ENCODE data around the gene CREG2. TPM values are rescaled to one million over a fixed set of nuclear protein-coding genes. Genes with fewer than 3 reads are reported as not detected.

The CREG2 gene
- total RNA-seq, 3 donors from 2014 or later (not counting 1 experiment from before 2014, with no cell fraction given), result not detected

GRCh38 chr2:101311696-101312017 lies 75.6 kb downstream of the CREG2 start:
- no peaks in the 10 kb centered on the region for H3K36me3 Mint-ChIP-seq
- Histone ChIP-seq H3K27me3 (ENCODE audit: control insufficient read depth, insufficient read depth, low read length) (no peaks in the 10 kb centered on the region), H3K4me1 (ENCODE audit: control insufficient read depth, insufficient read depth, low read length) (peaks cover 37% of the 10 kb centered on the region), H3K9me3 (ENCODE audit: control insufficient read depth, insufficient read depth, low read length) (no peaks in the 10 kb centered on the region), H3K4me3 (ENCODE audit: low read length) (no peak overlapping the region), H3K36me3 (ENCODE audit: control insufficient read depth, insufficient read depth, low read length) (no peaks in the 10 kb centered on the region), H3K27ac (ENCODE audit: low read length) (peak overlapping the region; percentile 44)
- H3K27ac Mint-ChIP-seq, result peak overlapping the region; percentile 90 to 98
- DNase-seq (no peak), ATAC-seq (no peak)
- intact Hi-C loops (cut with micrococcal nuclease), result no loop called here
- peaks cover 51 to 53% of the 10 kb centered on the region in 2 donors for H3K4me1 Mint-ChIP-seq
- WGBS (ENCODE audit: insufficient coverage), result 13% methylated on average over 2 of the region's 3 CpGs
- H3K4me3 Mint-ChIP-seq, result peak overlapping the region; percentile 77
- no peak for TF ChIP-seq CTCF (IDR thresholded peaks at IDR 0.05)
- H3K9me3 Mint-ChIP-seq, result no peaks in the 10 kb centered on the region
- H3K27me3 Mint-ChIP-seq (ENCODE audit: low read depth in 2 of 2), result no peaks in the 10 kb centered on the region

GRCh38 chr2:101310834-101311695 lies 76.2 kb downstream of the CREG2 start:
- H3K4me3 Mint-ChIP-seq, result peak overlapping the region; percentile 77
- H3K4me1 Mint-ChIP-seq, result peaks cover 57 to 59% of the 10 kb centered on the region in 2 donors
- Histone ChIP-seq H3K27ac (ENCODE audit: low read length) (peak overlapping the region; percentile 44), H3K27me3 (ENCODE audit: control insufficient read depth, insufficient read depth, low read length) (no peaks in the 10 kb centered on the region), H3K4me1 (ENCODE audit: control insufficient read depth, insufficient read depth, low read length) (peaks cover 41% of the 10 kb centered on the region), H3K4me3 (ENCODE audit: low read length) (no peak overlapping the region), H3K36me3 (ENCODE audit: control insufficient read depth, insufficient read depth, low read length) (peaks cover 2% of the 10 kb centered on the region), H3K9me3 (ENCODE audit: control insufficient read depth, insufficient read depth, low read length) (no peaks in the 10 kb centered on the region)
- DNase-seq, result peak in 1 of 2 donors; percentile 67
- no peaks in the 10 kb centered on the region for H3K27me3 Mint-ChIP-seq (ENCODE audit: low read depth in 2 of 2)
- peak overlapping the region; percentile 90 to 98 for H3K27ac Mint-ChIP-seq
- WGBS (ENCODE audit: insufficient coverage), result 56% methylated on average over 3 of the region's 7 CpGs
- TF ChIP-seq CTCF (IDR thresholded peaks at IDR 0.05), result no peak
- H3K9me3 Mint-ChIP-seq, result no peaks in the 10 kb centered on the region
- intact Hi-C loops (cut with micrococcal nuclease), result no loop called here
- ATAC-seq, result no peak
- no peaks in the 10 kb centered on the region for H3K36me3 Mint-ChIP-seq

- Histone ChIP-seq H3K36me3 (ENCODE audit: control insufficient read depth, insufficient read depth, low read length) (peaks cover 4% of the 10 kb centered on the region), H3K27ac (ENCODE audit: low read length) (peak overlapping the region; percentile 44), H3K27me3 (ENCODE audit: control insufficient read depth, insufficient read depth, low read length) (no peaks in the 10 kb centered on the region), H3K4me3 (ENCODE audit: low read length) (no peak overlapping the region), H3K9me3 (ENCODE audit: control insufficient read depth, insufficient read depth, low read length) (no peaks in the 10 kb centered on the region), H3K4me1 (ENCODE audit: control insufficient read depth, insufficient read depth, low read length) (peaks cover 46% of the 10 kb centered on the region)
- H3K27ac Mint-ChIP-seq, result peak overlapping the region; percentile 90 to 98
- peak overlapping the region; percentile 61 for H3K4me3 Mint-ChIP-seq
- no peaks in the 10 kb centered on the region for H3K36me3 Mint-ChIP-seq
- intact Hi-C loops (cut with micrococcal nuclease), result no loop called here
- H3K27me3 Mint-ChIP-seq (ENCODE audit: low read depth in 2 of 2), result no peaks in the 10 kb centered on the region
- TF ChIP-seq CTCF (IDR thresholded peaks at IDR 0.05), result no peak
- no peak for DNase-seq
- no peak for ATAC-seq
- 81% methylated on average over 10 of the region's 10 CpGs for WGBS (ENCODE audit: insufficient coverage)
- H3K4me1 Mint-ChIP-seq, result peaks cover 65 to 67% of the 10 kb centered on the region in 2 donors
- H3K9me3 Mint-ChIP-seq, result no peaks in the 10 kb centered on the region
Measured at GRCh38 chr2:101310090-101310833, 77.0 kb downstream of the CREG2 start.

All from natural killer cell (primary cell).